GM10248 (cell line): Measurements from ENCODE around the gene TSPAN14.

Experiments
- CTCF ChIA-PET: fragments of 300-600 bp; sonication (Branson Sonifier 250); formaldehyde crosslinking; extraction: SDS; loops from one replicate; lab custom pipeline; 2021; ENCODE audit warnings: antibody characterized with exemption; lab: Yijun Ruan, JAX
- POLR2A ChIA-PET: fragments of 350-650 bp; sonication (Branson Sonifier 250); formaldehyde crosslinking; extraction: SDS; loops from one replicate; lab custom pipeline; 2020; ENCODE audit warnings: antibody characterized with exemption; lab: Yijun Ruan, JAX
- DNase-seq: peaks from one replicate; pipeline ENCODE4 v3.0.0; 2012; ENCODE audit errors: extremely low spot score
- CTCF ChIP-seq: IDR thresholded peaks from 2 replicates; pipeline ENCODE4 v1.5.1; 2012; ENCODE audit warnings: mild to moderate bottlenecking, low read depth; ENCODE audit errors: extremely low read depth, missing control alignments, control extremely low read depth

The TSPAN14 gene

GRCh38 chr10:80522756-80523363 is 68.8 kb downstream of the TSPAN14 start:
- DNase-seq, result no peak
- no peak for TF ChIP-seq CTCF
- ChIA-PET POLR2A (no interaction called here), CTCF (no interaction called here)

GRCh38 chr10:80523773-80524172 is 69.7 kb downstream of the TSPAN14 start:
- ChIA-PET CTCF (interaction anchor here (1.0 kb wide), 2 partner anchors 15 to 18 kb away, joined by 4 to 6 read pairs; no protein-coding TSS in a partner anchor), POLR2A (no interaction called here)
- no peak for DNase-seq
- no peak for TF ChIP-seq CTCF

- DNase-seq, result no peak
- ChIA-PET POLR2A (no interaction called here), CTCF (interaction anchor here (0.9 to 1.0 kb wide), 3 partner anchors 15 to 19 kb away, joined by 3 to 6 read pairs (median 4); no protein-coding TSS in a partner anchor)
- no peak for TF ChIP-seq CTCF
Observed at GRCh38 chr10:80524190-80524909, 70.2 kb downstream of the TSPAN14 start.

GRCh38 chr10:80526218-80526617 is 72.1 kb downstream of the TSPAN14 start:
- POLR2A ChIA-PET, result no interaction called here
- DNase-seq, result no peak
- CTCF ChIA-PET, result interaction anchor here (2.5 kb wide), 1 partner anchor 20 kb away, joined by 9 read pairs; no protein-coding TSS in a partner anchor
- TF ChIP-seq CTCF, result no peak

GRCh38 chr10:80526742-80527141 is 72.6 kb downstream of the TSPAN14 start:
- CTCF ChIA-PET, result interaction anchor here (2.5 kb wide), 1 partner anchor 21 kb away, joined by 9 read pairs; no protein-coding TSS in a partner anchor
- no peak for DNase-seq
- POLR2A ChIA-PET, result no interaction called here
- TF ChIP-seq CTCF, result no peak

- ChIA-PET CTCF (interaction anchor here (1.1 to 2.5 kb wide), 3 partner anchors 22 to 146 kb away, joined by 4 to 9 read pairs (median 7); no protein-coding TSS in a partner anchor), POLR2A (no interaction called here)
- TF ChIP-seq CTCF, result no peak
- DNase-seq, result no peak
Observed at GRCh38 chr10:80528185-80528700, 74.1 kb downstream of the TSPAN14 start.
